Activated naive CD8-positive, alpha-beta T cell treated with anti-CD3 and anti-CD28 coated beads for 36 hours (primary cell): ENCODE measurements around the gene G3BP1. TPM values are rescaled to one million over a fixed set of nuclear protein-coding genes. Genes with fewer than 3 reads are reported as not detected.
A peak's percentile ranks its signal among the peaks of the same experiment; 100 is the strongest.

Source experiments
- DNase-seq: peaks from one replicate; pipeline ENCODE4 v3.0.0; 2021
- H3K27ac Mint-ChIP-seq: one replicate; pipeline ENCODE4 v1.8.0; 2022; ENCODE audit warnings: mild to moderate bottlenecking, moderate library complexity, mixed read lengths
- H3K27me3 Mint-ChIP-seq: one replicate; pipeline ENCODE4 v1.8.0; 2022; ENCODE audit warnings: mild to moderate bottlenecking, mixed read lengths
- H3K36me3 Mint-ChIP-seq: one replicate; pipeline ENCODE4 v1.8.0; 2021; ENCODE audit warnings: mild to moderate bottlenecking, mixed read lengths
- H3K4me1 Mint-ChIP-seq: one replicate; pipeline ENCODE4 v1.8.0; 2021; ENCODE audit warnings: mixed read lengths
- H3K4me3 Mint-ChIP-seq: one replicate; pipeline ENCODE4 v1.8.0; 2022; ENCODE audit warnings: mild to moderate bottlenecking, moderate library complexity, mixed read lengths
- H3K9me3 Mint-ChIP-seq: one replicate; pipeline ENCODE4 v1.8.0; 2022; ENCODE audit warnings: mixed read lengths
- total RNA-seq, 2 experiments: library from RNA; stranded (reverse); gene quantifications; one replicate each; pipeline ENCODE4 v1.2.3, GENCODE V29; 2021

Gene G3BP1
- total RNA-seq, 2 experiments from 2014 or later, result 364 to 375 TPM

DNA sequence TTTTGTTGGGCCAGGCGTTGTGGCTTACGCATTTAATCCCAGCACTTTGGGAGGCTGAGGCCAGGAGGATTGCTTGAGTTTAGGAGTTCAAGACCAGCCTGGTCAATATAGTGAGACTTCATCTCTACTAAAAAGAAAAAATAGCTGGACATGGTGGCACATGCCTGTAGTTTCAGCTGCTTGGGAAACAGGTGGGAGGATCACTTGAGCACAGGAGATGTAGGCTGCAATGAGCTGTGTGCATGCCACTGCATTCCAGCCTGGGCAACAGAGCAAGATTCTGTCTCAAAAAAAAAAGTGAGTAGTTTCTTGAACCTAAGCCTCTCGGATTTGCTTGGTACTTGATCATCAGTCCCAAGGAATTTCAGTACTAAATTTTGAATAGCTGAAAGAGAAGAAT lies 26.9 kb downstream of the G3BP1 start:
- Mint-ChIP-seq H3K27ac (no peak overlapping the region), H3K4me1 (peaks cover 24% of the 10 kb centered on the region), H3K36me3 (peaks cover 41% of the 10 kb centered on the region), H3K4me3 (no peak overlapping the region), H3K27me3 (no peaks in the 10 kb centered on the region), H3K9me3 (no peaks in the 10 kb centered on the region)
- no peak for DNase-seq

DNA sequence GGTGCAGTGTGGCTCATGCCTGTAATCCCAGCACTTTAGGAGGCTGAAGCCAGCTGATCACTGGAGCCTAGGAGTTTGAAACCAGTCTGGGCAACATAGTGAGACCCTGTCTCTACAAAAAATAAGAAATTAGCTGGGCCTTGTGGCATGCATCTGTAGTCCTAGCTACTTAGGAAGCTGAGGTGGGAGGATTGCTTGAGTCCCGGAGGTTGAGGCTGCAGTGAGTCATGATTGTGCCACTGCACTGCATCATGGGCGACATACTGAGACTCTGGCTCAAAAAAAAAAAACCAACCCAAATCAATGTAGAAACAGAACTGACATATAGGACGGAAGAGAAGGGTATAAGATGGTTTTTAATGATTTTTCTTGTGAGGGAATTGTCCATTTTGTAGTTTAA lies 27.7 kb downstream of the G3BP1 start:
- H3K4me3 Mint-ChIP-seq, result no peak overlapping the region
- DNase-seq, result no peak
- peaks cover 30% of the 10 kb centered on the region for H3K4me1 Mint-ChIP-seq
- H3K9me3 Mint-ChIP-seq, result no peaks in the 10 kb centered on the region
- H3K36me3 Mint-ChIP-seq, result peaks cover 36% of the 10 kb centered on the region
- peak overlapping the region; percentile 10 for H3K27ac Mint-ChIP-seq
- no peaks in the 10 kb centered on the region for H3K27me3 Mint-ChIP-seq

DNA sequence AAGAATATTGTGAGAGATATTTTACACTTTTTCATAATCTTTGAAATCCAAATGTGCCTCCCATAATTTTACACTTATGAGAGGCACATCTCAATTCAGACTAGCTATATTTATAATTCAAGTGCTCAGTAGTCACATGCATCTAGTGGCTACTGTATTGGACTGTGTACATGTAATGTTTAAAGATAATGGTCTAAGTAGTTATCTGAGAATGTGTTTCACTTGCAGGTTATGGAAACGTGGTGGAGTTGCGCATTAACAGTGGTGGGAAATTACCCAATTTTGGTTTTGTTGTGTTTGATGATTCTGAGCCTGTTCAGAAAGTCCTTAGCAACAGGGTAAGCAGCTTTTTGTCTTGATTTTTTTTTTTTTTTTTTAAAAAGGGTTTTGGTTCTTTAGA lies 28.8 kb downstream of the G3BP1 start:
- H3K4me1 Mint-ChIP-seq, result peaks cover 36% of the 10 kb centered on the region
- H3K9me3 Mint-ChIP-seq, result no peaks in the 10 kb centered on the region
- H3K27ac Mint-ChIP-seq, result peak overlapping the region; percentile 58
- no peak overlapping the region for H3K4me3 Mint-ChIP-seq
- H3K36me3 Mint-ChIP-seq, result peaks cover 44% of the 10 kb centered on the region
- DNase-seq, result no peak
- no peaks in the 10 kb centered on the region for H3K27me3 Mint-ChIP-seq

DNA sequence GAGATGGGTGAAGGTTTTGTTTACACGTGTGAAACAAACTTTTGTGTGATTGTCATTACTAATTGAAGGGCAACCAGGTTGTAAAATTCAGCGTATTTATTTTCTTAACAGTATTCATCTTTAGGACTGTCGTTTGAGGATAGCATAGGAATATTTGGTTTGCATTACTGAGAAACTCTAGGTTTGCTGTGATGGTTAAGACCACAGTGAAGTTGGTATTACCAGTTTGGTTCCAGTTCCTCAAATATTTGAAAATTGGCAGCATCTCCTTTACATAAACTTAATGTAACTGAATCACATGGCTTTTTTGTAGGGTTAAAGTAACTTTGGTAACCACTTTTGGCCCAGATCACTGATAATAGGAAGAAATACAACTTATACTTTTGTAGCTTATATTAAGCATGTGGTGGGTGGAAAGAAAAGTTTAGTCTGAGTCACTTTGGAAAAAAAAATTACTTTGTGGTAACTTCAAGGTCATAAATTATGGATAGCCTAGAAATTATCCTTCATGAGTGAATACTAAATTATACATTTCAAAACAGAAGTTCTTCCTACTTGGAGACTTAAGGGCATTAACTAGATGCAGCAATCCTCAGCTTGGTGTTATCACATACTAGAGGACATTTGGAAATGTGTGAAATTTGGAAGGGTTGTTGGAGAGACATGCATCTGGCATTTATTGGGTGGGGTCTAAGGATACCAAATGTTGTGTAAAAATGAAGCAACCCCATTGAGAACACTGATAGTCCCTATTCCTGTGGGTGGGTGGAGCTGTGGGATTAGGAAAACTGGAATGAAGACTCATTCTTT lies 33.9 kb downstream of the G3BP1 start:
- Mint-ChIP-seq H3K36me3 (peaks cover 60% of the 10 kb centered on the region), H3K27ac (peak overlapping the region; percentile 46), H3K4me3 (no peak overlapping the region), H3K27me3 (no peaks in the 10 kb centered on the region), H3K9me3 (peaks cover 5% of the 10 kb centered on the region), H3K4me1 (peaks cover 36% of the 10 kb centered on the region)
- DNase-seq, result no peak

DNA sequence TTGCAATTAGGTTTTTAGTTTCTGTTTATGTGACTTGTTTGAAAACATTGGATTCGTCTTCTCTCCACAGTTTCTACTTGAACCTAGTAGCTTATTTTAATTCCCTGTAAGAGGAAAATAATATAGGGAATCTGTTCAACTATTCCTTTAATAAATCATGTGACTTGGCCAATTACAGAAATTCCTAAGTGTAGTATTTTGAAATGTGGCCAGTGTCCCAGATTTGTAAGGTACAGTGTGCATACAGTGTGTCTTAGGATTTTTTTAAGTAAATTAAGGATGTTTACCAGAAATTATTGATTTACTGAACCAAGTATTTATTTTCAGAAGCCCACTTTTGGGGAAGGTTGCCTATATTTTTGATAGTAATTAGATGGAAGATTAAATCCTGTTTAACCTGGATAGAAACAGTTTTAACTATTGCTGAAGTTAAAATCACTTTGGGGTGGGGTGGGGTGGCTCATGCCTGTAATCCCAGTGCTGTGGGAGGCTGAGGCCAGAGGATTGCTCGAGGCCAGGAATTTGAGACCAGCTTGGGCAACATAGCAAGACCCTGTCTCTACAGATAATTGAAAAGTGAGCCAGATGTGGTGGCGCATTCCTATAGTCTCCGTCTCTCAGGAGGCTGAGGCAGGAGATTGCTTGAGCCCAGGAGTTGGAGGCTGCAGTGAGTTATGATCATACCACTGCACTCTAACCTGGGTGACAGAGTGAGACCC lies 36.9 kb downstream of the G3BP1 start:
- Mint-ChIP-seq H3K27me3 (no peaks in the 10 kb centered on the region), H3K4me1 (peaks cover 41% of the 10 kb centered on the region), H3K27ac (peak overlapping the region; percentile 48), H3K36me3 (peaks cover 72% of the 10 kb centered on the region), H3K9me3 (peaks cover 8% of the 10 kb centered on the region), H3K4me3 (no peak overlapping the region)
- no peak for DNase-seq

DNA sequence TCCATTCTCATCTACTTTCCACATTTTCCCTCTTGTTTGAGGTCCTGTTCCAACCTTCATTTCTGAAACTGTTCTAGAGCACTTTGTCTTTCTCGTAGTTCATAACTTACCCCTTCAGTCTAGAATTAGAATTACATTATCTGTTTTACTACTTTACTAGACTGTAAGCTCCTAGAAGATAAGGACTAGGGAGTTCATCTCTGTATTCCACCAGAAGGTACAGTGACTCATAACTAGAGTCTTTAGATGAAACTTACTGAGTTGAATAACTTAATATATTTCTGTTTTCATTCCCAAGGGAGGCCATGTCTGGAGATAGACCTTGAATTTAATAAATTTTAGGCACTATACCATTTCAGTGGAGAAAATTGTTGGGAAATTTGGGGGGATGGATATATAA lies 38.7 kb downstream of the G3BP1 start:
- Mint-ChIP-seq H3K4me3 (no peak overlapping the region), H3K4me1 (peaks cover 28% of the 10 kb centered on the region), H3K27me3 (no peaks in the 10 kb centered on the region), H3K9me3 (peaks cover 8% of the 10 kb centered on the region), H3K27ac (no peak overlapping the region), H3K36me3 (peaks cover 73% of the 10 kb centered on the region)
- DNase-seq, result no peak

DNA sequence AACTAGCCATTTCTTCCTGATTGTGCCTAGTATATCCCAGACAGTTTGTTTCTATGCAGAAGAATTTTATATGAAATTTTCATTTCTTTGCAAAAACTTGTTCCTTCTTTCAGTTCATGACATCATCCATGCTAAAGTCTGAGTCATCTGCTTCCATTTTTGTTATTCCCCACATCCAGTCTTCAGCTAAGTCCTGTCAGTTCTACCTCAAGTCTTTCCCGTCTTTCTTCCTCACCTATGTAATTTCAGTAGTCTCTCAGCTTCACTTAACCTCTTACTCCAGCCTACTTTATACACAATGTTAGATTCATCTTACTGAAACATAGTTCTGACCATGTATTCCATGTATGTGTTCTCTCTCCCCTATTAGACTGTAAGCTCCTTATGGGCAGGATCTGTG lies 39.1 kb downstream of the G3BP1 start:
- Mint-ChIP-seq H3K9me3 (peaks cover 8% of the 10 kb centered on the region), H3K4me1 (peaks cover 24% of the 10 kb centered on the region), H3K4me3 (no peak overlapping the region), H3K36me3 (peaks cover 68% of the 10 kb centered on the region), H3K27me3 (no peaks in the 10 kb centered on the region), H3K27ac (no peak overlapping the region)
- DNase-seq, result no peak

DNA sequence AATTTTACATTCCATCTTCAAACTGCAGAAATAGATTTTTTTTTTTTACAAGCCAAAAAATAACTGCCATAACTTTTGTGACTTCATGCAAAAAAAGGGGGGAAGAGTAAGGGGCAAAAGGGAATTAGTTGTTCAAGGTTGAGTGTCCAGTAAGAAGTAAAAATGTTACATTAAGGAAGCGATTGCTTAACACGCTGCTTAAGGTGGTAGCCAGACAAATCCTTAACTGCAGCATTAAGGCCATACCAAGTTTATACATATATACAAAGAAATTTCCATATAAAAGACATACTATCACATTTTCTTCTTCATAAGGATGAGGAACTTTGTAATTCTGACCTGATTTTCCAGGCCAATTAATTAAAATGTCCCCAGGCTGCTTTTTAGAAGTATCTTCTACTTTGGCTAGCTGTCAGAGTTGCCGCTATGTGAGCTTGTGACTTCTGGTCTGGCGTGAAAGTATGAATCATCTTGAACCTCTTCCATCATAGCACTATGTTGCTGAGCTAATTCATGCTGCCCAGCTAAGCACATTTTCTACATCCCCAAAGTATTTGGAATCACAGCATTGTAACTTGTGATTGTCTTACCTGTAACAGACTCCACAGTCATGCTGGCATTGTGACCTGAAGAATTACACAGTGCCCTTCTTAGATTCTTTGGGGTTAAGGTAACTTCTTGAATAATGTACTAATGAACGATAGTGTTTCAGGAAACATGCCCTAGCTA lies 40.0 kb downstream of the G3BP1 start:
- H3K27ac Mint-ChIP-seq, result no peak overlapping the region
- H3K36me3 Mint-ChIP-seq, result peaks cover 68% of the 10 kb centered on the region
- no peaks in the 10 kb centered on the region for H3K27me3 Mint-ChIP-seq
- H3K9me3 Mint-ChIP-seq, result peaks cover 8% of the 10 kb centered on the region
- no peak overlapping the region for H3K4me3 Mint-ChIP-seq
- peaks cover 18% of the 10 kb centered on the region for H3K4me1 Mint-ChIP-seq
- DNase-seq, result no peak

DNA sequence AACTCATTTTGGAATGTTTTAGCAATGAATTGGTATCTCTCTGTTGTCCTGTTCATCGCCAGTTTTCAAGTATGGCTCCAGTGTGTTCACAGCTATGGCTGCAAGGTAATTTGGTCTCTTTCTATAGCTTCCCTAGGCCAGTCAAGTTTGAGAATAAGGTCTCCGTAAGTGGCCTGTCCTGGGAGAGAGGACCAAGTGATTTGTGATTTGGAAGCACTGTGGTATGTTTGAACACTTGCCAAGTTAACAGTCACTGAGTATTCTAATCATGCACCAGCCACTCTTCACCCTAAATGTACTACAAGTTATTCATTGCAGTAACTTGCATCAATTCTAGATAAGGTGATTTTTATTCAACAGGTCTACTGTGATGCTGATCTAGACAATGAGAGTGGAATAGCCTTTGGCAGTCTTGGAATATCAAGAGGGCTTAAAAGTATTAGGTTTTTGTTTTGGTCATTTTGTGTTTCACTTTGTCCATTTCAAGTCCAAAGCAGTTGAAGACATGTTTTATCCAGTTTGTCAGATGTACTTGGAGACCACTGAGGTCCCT lies 41.1 kb downstream of the G3BP1 start:
- Mint-ChIP-seq H3K4me1 (peaks cover 16% of the 10 kb centered on the region), H3K9me3 (peaks cover 8% of the 10 kb centered on the region), H3K27ac (peak overlapping the region; percentile 55), H3K36me3 (peaks cover 64% of the 10 kb centered on the region), H3K27me3 (no peaks in the 10 kb centered on the region), H3K4me3 (no peak overlapping the region)
- DNase-seq, result no peak

DNA sequence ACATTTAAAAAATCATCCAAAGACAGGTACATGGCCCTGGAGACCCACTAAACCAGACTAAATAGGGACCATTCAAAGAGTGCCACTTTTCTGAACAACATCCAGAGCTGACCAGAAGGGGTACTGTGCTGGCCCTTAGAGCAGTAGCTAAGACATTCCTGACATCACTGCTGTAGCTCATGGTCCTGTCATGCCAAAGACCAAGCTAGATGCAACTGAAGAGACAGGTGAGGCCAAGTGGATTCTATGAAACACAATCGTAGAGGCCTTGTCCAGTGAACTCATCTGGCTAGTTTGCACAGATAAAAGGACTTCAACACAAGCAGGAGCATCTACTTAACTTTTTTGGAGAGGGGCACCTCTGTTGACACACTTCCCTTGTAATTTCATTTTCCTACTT lies 43.3 kb downstream of the G3BP1 start:
- H3K27me3 Mint-ChIP-seq, result no peaks in the 10 kb centered on the region
- no peak overlapping the region for H3K27ac Mint-ChIP-seq
- H3K4me1 Mint-ChIP-seq, result peaks cover 14% of the 10 kb centered on the region
- peaks cover 46% of the 10 kb centered on the region for H3K36me3 Mint-ChIP-seq
- no peak overlapping the region for H3K4me3 Mint-ChIP-seq
- no peak for DNase-seq
- H3K9me3 Mint-ChIP-seq, result peaks cover 7% of the 10 kb centered on the region

DNA sequence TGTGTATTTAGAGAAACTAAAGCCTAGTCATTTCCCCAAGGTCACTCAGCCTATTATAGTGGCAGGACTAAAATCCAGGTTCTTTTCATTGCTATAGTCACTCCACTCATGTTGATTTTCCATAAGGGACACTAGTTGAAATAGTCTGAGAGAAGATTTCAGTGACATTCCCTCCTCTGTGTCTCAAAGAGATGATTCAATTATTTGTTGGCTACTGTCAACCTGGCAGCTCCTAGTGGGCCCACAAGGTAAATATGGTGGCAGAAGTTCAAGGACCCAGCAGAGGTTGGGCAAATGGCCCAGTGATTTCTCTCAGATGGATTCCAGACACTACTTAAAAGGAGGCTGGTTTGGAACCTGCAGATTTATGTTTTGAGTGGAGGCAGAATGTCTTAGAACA lies 48.1 kb downstream of the G3BP1 start:
- H3K27ac Mint-ChIP-seq, result no peak overlapping the region
- H3K4me3 Mint-ChIP-seq, result no peak overlapping the region
- H3K27me3 Mint-ChIP-seq, result no peaks in the 10 kb centered on the region
- H3K4me1 Mint-ChIP-seq, result no peaks in the 10 kb centered on the region
- H3K36me3 Mint-ChIP-seq, result peaks cover 13% of the 10 kb centered on the region
- H3K9me3 Mint-ChIP-seq, result no peaks in the 10 kb centered on the region
- DNase-seq, result no peak

DNA sequence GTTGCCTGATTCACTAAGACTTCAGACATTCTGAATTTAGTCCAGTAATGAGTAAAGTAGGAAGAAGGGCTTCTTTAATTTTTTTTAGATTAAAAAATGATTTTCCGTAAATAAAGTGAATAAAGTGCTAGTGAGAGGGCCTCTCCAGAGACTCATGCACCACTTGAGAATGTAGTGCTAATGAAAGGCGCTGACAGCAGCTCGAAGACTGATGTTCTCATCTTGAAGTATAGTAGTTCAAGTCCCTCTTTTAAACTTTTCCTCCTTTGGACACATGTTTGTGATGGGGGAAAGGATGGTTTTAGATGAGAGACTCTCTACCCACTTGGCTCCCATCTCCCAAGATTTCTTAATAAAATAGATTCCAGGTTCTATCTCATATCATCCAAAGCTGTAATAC lies 48.5 kb downstream of the G3BP1 start:
- no peaks in the 10 kb centered on the region for H3K9me3 Mint-ChIP-seq
- H3K4me3 Mint-ChIP-seq, result no peak overlapping the region
- H3K27me3 Mint-ChIP-seq, result no peaks in the 10 kb centered on the region
- no peak overlapping the region for H3K27ac Mint-ChIP-seq
- no peaks in the 10 kb centered on the region for H3K4me1 Mint-ChIP-seq
- peaks cover 14% of the 10 kb centered on the region for H3K36me3 Mint-ChIP-seq
- no peak for DNase-seq

DNA sequence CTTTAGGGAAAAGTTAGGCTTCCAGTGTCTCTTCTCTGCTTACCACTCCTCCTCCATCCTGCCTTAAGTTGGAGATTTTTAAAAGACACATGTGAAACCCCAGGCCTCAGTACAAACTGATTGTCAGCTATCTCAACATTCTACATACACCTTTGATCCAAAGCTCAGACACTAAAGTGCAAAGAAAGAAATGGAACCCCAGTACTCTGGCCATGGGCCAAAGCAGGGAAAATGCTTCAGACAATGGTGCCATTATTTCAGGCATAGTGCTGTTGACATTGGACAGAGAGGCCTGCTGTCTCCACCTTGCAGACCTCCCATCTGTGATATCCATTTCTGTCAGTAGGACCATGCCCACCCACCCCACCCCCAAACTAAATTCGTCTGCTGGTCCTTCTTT lies 49.1 kb downstream of the G3BP1 start:
- Mint-ChIP-seq H3K4me3 (no peak overlapping the region), H3K4me1 (no peaks in the 10 kb centered on the region), H3K27ac (no peak overlapping the region), H3K9me3 (no peaks in the 10 kb centered on the region), H3K27me3 (no peaks in the 10 kb centered on the region), H3K36me3 (peaks cover 14% of the 10 kb centered on the region)
- DNase-seq, result no peak

DNA sequence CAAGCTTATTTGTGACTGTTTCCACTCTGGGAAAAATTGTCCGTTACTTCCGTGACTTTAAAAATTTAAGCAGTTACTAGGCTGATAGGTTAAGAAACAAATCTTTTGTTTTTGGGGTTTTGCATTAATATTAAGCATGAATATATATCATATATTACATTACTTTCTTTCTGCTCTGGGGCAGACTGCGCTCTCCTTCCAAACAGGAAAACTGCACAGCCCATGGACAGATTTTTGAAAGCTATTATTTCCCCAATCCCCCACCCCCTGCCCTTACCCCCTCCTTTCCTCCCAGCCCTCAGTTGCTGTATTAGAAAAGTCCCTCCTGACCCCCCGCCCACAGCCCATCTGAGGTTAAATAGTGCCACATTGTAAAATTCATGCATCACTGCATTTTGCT lies 50.4 kb downstream of the G3BP1 start:
- no peaks in the 10 kb centered on the region for H3K27me3 Mint-ChIP-seq
- H3K27ac Mint-ChIP-seq, result no peak overlapping the region
- no peak overlapping the region for H3K4me3 Mint-ChIP-seq
- H3K36me3 Mint-ChIP-seq, result peaks cover 8% of the 10 kb centered on the region
- H3K9me3 Mint-ChIP-seq, result no peaks in the 10 kb centered on the region
- H3K4me1 Mint-ChIP-seq, result no peaks in the 10 kb centered on the region
- no peak for DNase-seq

DNA sequence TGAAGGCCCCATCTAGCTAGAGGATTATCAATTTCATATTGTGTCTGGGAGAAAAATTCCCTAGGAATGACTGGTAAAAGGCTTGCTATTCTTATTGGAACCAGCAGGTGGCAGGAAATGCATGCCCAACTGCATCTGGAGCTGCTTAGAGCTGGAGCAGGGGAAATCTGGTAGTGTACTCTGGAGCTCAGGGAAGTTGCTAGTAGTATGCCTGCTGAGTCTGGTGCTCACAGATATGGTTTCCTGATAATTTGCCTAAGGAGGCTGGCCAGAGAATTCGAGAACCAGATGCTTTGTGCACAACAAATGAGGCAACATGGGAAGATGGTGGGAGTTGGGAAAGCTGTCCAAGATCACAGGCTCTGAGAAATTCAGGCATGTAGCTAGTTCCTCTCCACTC lies 53.7 kb downstream of the G3BP1 start:
- no peak for DNase-seq
- no peaks in the 10 kb centered on the region for H3K27me3 Mint-ChIP-seq
- H3K27ac Mint-ChIP-seq, result no peak overlapping the region
- peaks cover under 1% of the 10 kb centered on the region for H3K9me3 Mint-ChIP-seq
- H3K4me3 Mint-ChIP-seq, result no peak overlapping the region
- H3K36me3 Mint-ChIP-seq, result peaks cover 16% of the 10 kb centered on the region
- H3K4me1 Mint-ChIP-seq, result peaks cover 5% of the 10 kb centered on the region
